ENCODE data around the gene COMMD8. TPM values are rescaled to one million over a fixed set of nuclear protein-coding genes. Genes with fewer than 3 reads are reported as not detected.

The COMMD8 gene
- polyA plus RNA-seq, 1 donor (not counting 4 experiments of a cell fraction or from before 2014, with no cell fraction given), result 38.6 TPM

- TF ChIP-seq EZH2 (IDR thresholded peaks at IDR 0.05; ENCODE audit: low read length) (no peak), CTCF (optimal IDR thresholded peaks at IDR 0.05 in 1 of 3, IDR thresholded peaks at IDR 0.05 in 1 of 3, conservative IDR thresholded peaks at IDR 0.05 in 1 of 3; ENCODE audit: extremely low read depth in 1 of 3, insufficient read depth in 2 of 3, low read length in 3 of 3) (no peak)
- no peak for FAIRE-seq
- Histone ChIP-seq H3K9me1 (ENCODE audit: control insufficient read depth, extremely low read depth, insufficient read depth, low read length) (no peaks in the 10 kb centered on the region), H3K36me3 (ENCODE audit: control insufficient read depth in 2 of 2, extremely low read depth in 1 of 2, insufficient read depth in 2 of 2, low read length in 2 of 2) (no peaks in the 10 kb centered on the region), H3K4me2 (ENCODE audit: control insufficient read depth, extremely low read depth, insufficient read depth, low read depth, low read length) (no peak overlapping the region), H3K9ac (ENCODE audit: control insufficient read depth, extremely low read depth, insufficient read depth, low read length) (no peak overlapping the region), H3K79me2 (ENCODE audit: control insufficient read depth, insufficient read depth, low read length) (no peaks in the 10 kb centered on the region), H2AFZ (ENCODE audit: control insufficient read depth, low read length) (no peak overlapping the region), H3K27ac (ENCODE audit: control insufficient read depth, insufficient read depth, low read length) (no peak overlapping the region), H3K27me3 (ENCODE audit: control insufficient read depth, extremely low read depth, insufficient read depth, low read length) (no peaks in the 10 kb centered on the region), H3K4me3 (ENCODE audit: control insufficient read depth in 2 of 3, extremely low read depth in 1 of 3, insufficient read depth in 2 of 3, low read depth in 1 of 3, low read length in 3 of 3) (no peak overlapping the region), H3K4me1 (ENCODE audit: control insufficient read depth, extremely low read depth, insufficient read depth, low read length) (no peaks in the 10 kb centered on the region), H4K20me1 (ENCODE audit: control insufficient read depth, extremely low read depth, insufficient read depth, low read length) (no peaks in the 10 kb centered on the region), H3K9me3 (ENCODE audit: control insufficient read depth, low read depth, low read length) (no peaks in the 10 kb centered on the region)
- DNase-seq (ENCODE audit: low read depth, low spot score), result no peak
- dilution Hi-C loops (cut with MboI; ENCODE audit: extremely low pct_ligation_motif_present, low sequenced_read_pairs), result no loop called here
Measured at GRCh38 chr4:47442980-47443379, 20.5 kb downstream of the COMMD8 start.

- Histone ChIP-seq H3K36me3 (ENCODE audit: control insufficient read depth in 2 of 2, extremely low read depth in 1 of 2, insufficient read depth in 2 of 2, low read length in 2 of 2) (no peaks in the 10 kb centered on the region), H3K4me1 (ENCODE audit: control insufficient read depth, extremely low read depth, insufficient read depth, low read length) (no peaks in the 10 kb centered on the region), H3K27ac (ENCODE audit: control insufficient read depth, insufficient read depth, low read length) (no peak overlapping the region), H3K9me3 (ENCODE audit: control insufficient read depth, low read depth, low read length) (no peaks in the 10 kb centered on the region), H3K4me3 (ENCODE audit: control insufficient read depth in 2 of 3, extremely low read depth in 1 of 3, insufficient read depth in 2 of 3, low read depth in 1 of 3, low read length in 3 of 3) (no peak overlapping the region), H3K27me3 (ENCODE audit: control insufficient read depth, extremely low read depth, insufficient read depth, low read length) (no peaks in the 10 kb centered on the region), H3K9ac (ENCODE audit: control insufficient read depth, extremely low read depth, insufficient read depth, low read length) (no peak overlapping the region), H2AFZ (ENCODE audit: control insufficient read depth, low read length) (no peak overlapping the region), H4K20me1 (ENCODE audit: control insufficient read depth, extremely low read depth, insufficient read depth, low read length) (no peaks in the 10 kb centered on the region), H3K4me2 (ENCODE audit: control insufficient read depth, extremely low read depth, insufficient read depth, low read depth, low read length) (no peak overlapping the region), H3K9me1 (ENCODE audit: control insufficient read depth, extremely low read depth, insufficient read depth, low read length) (no peaks in the 10 kb centered on the region), H3K79me2 (ENCODE audit: control insufficient read depth, insufficient read depth, low read length) (no peaks in the 10 kb centered on the region)
- no peak for DNase-seq (ENCODE audit: low read depth, low spot score)
- dilution Hi-C loops (cut with MboI; ENCODE audit: extremely low pct_ligation_motif_present, low sequenced_read_pairs), result no loop called here
- FAIRE-seq, result no peak
- no peak for TF ChIP-seq EZH2 (IDR thresholded peaks at IDR 0.05; ENCODE audit: low read length)
- TF ChIP-seq CTCF (optimal IDR thresholded peaks at IDR 0.05 in 1 of 3, IDR thresholded peaks at IDR 0.05 in 1 of 3, conservative IDR thresholded peaks at IDR 0.05 in 1 of 3; ENCODE audit: extremely low read depth in 1 of 3, insufficient read depth in 2 of 3, low read length in 3 of 3), result no peak
Measured at GRCh38 chr4:47434931-47435330, 28.6 kb downstream of the COMMD8 start.

Measured in keratinocyte (primary cell).